Measurements from ENCODE around the gene QKI.

QKI gene

DNA sequence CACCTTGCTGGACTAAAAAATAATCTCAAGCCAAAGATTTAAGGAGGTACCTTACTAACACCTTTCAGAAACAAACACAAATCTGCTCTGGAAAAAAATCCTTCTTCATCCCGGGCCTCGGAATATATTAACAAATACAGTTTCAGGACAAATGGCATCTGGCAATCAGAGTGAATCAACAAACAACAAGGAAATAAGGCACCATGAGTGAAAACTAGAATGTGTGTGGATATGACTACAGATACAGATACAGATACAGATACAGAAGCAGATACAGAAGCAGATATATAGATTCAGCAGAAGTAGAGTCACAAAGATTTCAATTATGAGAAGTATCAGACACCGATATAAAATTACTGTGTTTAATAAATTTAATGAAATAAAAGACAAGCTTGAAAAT, 178.4 kb downstream of the QKI start:
- no peak for FAIRE-seq
- no peak for DNase-seq (ENCODE audit: extremely low spot score, insufficient read length, low read depth)

DNA sequence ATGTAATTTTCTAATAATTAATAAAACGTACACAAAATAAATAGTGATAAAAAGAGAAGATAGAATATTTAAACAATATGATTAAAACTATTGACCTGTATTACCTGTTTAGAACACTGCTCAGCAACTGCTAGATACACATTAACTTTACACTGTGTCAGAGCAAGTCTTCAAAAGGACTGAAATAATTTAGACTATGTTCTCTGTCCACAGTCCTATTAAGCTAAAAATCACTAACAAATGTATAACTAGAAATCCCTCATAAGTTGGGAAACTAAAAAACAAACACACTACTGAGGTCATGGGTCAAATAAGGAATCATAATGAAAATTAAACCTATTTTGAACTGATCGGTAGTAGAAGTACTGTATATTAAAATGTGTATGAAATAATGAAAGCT, 181.7 kb downstream of the QKI start:
- FAIRE-seq, result no peak

GRCh38 chr6:163599136-163599535, 184.6 kb downstream of the QKI start:
- FAIRE-seq (no peak), DNase-seq (ENCODE audit: extremely low spot score, insufficient read length, low read depth) (no peak)

More for the DNA sequence above, 181.7 kb downstream of the QKI start:
- DNase-seq (ENCODE audit: extremely low spot score, insufficient read length, low read depth), result no peak

GRCh38 chr6:163599684-163600083, 185.2 kb downstream of the QKI start:
- DNase-seq (ENCODE audit: extremely low spot score, insufficient read length, low read depth) (no peak), FAIRE-seq (no peak)

DNA sequence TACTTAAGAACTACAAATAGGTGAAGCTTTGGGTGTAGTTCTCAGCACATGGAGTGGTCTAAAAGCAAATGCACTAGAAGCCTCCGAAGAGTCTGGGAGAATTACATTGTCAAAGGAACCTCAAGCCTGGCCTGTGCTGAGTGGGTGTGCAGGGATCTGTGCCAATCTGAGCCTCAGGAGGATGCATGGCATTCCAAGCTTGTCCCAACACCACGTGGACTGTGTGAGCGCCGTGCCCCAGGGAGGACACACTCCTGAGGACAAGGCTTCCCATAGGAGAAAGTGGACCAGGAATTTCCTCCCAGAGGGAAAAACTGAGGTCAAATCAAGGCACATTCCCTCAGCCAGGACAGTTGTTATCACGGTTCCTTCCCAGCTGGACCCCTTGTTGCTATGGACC, 185.8 kb downstream of the QKI start:
- no peak for DNase-seq (ENCODE audit: extremely low spot score, insufficient read length, low read depth)

GRCh38 chr6:163600781-163601180, 186.3 kb downstream of the QKI start:
- no peak for DNase-seq (ENCODE audit: extremely low spot score, insufficient read length, low read depth)
- no peak for FAIRE-seq

More for the DNA sequence above, 185.8 kb downstream of the QKI start:
- FAIRE-seq, result no peak

- no peak for DNase-seq (ENCODE audit: extremely low spot score, insufficient read length, low read depth)
- no peak for FAIRE-seq
Measured at GRCh38 chr6:163602851-163603250, 188.3 kb downstream of the QKI start.

- DNase-seq (ENCODE audit: extremely low spot score, insufficient read length, low read depth), result no peak
Measured at GRCh38 chr6:163603395-163603794, 188.9 kb downstream of the QKI start.

DNA sequence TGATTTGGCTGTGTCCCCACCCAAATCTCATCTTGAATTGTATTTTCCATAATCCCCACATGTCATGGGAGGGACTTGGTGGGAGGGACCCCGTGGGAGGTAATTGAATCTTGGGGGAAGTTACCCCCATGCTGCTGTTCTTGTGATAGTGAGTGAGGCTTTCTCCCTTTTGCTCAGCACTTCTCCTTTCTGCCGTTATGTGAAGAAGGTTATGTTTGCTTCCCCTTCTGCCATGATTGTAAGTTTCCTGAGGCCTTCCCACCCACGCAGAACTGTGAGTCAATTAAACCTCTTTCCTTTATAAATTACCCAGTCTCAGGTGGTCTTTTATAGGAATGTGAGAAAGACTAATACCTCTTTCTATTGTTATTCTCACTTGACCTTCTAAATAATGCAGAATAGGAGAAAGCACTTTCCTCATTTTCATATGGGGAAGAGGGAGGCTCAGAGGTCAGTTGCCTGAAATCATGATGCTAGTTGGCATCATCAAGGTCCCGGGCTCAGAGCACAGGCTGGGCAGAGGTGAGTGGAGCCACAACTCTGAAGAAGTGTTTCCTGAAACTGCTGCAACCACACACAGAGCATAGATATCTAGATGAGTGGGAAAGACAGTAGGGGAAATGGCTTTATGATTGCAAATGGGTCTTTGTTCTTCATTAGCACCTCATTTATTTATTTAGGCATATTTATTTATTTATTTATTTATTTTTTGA, 191.0 kb downstream of the QKI start:
- DNase-seq (ENCODE audit: extremely low spot score, insufficient read length, low read depth) (no peak), FAIRE-seq (no peak)

More at GRCh38 chr6:163603395-163603794, 188.9 kb downstream of the QKI start:
- FAIRE-seq, result no peak

DNA sequence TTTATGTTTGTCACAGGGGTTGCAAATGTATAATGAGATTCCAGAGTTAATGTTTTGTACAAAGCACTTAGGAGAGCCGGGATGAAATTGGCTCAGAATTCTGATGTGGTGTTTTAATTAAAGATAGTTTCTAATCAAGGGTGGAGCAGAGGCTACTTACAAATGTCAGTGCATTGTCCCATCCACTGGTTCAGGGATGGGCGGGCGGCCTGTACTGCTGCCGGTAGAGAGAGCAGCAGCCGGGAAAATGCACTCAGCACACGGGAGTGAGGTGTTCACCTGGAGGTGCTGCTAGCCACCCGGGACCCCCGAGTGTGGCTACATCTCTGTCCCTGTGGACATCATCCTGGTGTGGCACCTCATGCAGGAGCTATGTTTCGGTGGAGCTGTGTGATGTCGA, 193.3 kb downstream of the QKI start:
- DNase-seq (ENCODE audit: extremely low spot score, insufficient read length, low read depth) (no peak), FAIRE-seq (no peak)

DNA sequence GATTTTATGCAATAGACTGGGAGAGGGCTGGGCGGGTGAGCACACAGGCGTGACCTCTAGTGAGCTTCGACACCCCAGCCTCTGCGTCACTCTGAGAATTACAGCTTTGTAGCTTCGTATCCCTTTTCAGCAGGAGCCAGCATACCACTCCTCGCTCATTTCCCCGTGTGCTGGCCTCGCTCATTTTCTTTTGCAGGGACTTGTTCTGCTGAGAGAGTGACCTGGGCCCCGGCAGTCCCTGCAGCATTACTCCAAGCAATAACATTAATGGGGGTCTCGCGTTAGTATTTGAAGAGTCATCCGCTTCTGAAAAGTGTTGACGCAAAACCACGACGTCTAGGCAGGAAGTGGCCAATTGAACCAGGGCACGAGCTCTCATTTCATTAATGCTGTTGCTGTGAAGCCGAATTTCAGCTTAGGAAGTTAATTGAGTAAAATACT, 193.7 kb downstream of the QKI start:
- DNase-seq (ENCODE audit: extremely low spot score, insufficient read length, low read depth) (no peak), FAIRE-seq (no peak)

DNA sequence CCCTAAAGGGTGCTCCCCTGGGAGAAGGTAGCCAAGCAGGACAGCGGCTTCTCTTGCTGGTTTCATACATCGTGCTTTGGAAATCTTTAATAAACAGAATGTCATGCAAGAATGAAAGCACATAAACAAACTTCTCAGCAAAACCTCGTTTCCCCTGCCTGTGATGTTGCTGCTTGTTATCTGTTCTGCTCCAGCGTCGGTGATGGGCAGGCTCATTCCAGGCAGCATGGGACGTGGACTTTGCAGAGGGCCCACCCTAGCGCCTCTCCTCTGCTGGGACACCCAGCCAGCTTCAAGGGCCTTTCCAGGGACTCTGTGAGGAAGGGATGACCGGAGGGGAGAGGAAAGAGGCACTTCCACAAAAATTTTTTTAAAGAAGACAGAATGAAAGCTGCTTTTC, 197.7 kb downstream of the QKI start:
- FAIRE-seq, result no peak

GRCh38 chr6:163613025-163613424, 198.5 kb downstream of the QKI start:
- no peak for FAIRE-seq

More for the DNA sequence above, 197.7 kb downstream of the QKI start:
- DNase-seq (ENCODE audit: extremely low spot score, insufficient read length, low read depth), result no peak

GRCh38 chr6:163613668-163614067, 199.2 kb downstream of the QKI start:
- FAIRE-seq, result no peak
- DNase-seq (ENCODE audit: extremely low spot score, insufficient read length, low read depth), result no peak

More at GRCh38 chr6:163613025-163613424, 198.5 kb downstream of the QKI start:
- DNase-seq (ENCODE audit: extremely low spot score, insufficient read length, low read depth), result no peak

GRCh38 chr6:163616452-163616851, 201.9 kb downstream of the QKI start:
- no peak for DNase-seq (ENCODE audit: extremely low spot score, insufficient read length, low read depth)
- no peak for FAIRE-seq

DNA sequence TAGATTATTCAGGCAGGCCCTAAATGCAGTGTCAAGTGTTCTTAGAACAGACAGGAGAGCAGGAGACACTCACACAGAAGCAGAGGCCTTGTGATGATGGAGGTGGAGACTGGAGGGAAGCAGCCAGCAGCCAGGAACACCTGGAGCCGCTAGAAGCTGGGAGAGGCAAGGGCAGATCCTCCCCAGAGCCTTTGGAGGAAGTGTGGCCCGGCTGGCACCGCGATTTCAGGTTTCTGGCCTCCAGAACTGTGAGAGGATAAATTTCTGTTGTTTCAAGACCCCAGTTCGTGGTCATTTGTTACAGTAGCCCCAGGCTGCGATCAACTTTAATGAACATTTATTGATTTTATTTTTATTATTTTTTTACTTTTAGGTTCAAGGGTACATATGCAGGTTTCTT, 203.0 kb downstream of the QKI start:
- FAIRE-seq, result no peak
- DNase-seq (ENCODE audit: extremely low spot score, insufficient read length, low read depth), result no peak

DNA sequence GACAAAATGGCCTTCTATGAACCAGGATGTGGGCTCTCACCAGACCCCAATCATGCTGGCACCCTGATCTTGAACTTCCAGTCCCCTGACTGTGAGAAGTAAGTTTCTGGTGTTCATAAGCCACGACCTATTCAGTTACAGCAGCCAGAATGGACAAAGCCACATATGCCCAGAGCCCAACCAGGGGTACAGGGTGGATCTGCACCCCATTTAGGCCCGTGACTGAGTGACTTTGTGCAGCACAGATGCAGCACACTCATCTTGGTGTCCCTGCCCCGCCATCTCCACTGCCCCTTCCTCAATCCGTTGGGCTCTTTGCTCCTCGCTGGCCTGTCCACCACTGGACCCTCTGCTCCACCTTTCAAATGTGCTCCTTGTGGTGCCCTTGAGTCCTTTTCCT, 205.6 kb downstream of the QKI start:
- FAIRE-seq, result no peak

DNA sequence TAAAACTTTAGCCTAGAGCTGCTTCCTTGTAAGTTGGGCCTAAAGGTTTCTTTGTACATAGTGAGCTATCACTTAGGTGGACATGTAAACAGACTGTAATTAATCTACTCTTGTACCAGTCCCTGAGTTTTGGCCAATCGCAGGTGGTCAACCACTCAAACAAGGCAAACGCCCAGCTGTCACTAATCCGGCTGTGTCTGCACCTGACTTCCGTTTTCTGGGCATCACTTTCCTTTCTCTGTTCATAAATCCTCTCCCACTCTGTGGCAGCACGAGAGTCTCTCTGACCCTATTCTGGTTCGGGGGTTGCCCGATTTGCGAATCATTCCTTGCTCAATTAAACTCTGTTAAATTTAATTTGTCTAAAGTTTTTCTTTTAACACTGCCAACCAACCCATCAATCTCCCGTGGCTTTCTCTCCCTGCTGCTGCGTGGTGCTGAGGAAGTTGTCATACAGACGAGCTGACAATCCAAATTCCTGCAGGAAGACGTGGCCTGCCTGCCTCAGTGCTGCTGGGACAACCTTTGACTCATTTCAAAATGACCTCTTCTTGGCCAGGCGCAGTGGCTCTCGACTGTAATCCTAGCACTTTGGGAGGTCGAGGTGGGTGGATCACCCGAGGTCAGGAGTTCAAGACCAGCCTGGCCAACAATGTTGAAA, 206.3 kb downstream of the QKI start:
- no peak for DNase-seq (ENCODE audit: extremely low spot score, insufficient read length, low read depth)
- no peak for FAIRE-seq

More for the DNA sequence above, 205.6 kb downstream of the QKI start:
- no peak for DNase-seq (ENCODE audit: extremely low spot score, insufficient read length, low read depth)

GRCh38 chr6:163625265-163625664, 210.7 kb downstream of the QKI start:
- FAIRE-seq (no peak), DNase-seq (ENCODE audit: extremely low spot score, insufficient read length, low read depth) (no peak)

DNA sequence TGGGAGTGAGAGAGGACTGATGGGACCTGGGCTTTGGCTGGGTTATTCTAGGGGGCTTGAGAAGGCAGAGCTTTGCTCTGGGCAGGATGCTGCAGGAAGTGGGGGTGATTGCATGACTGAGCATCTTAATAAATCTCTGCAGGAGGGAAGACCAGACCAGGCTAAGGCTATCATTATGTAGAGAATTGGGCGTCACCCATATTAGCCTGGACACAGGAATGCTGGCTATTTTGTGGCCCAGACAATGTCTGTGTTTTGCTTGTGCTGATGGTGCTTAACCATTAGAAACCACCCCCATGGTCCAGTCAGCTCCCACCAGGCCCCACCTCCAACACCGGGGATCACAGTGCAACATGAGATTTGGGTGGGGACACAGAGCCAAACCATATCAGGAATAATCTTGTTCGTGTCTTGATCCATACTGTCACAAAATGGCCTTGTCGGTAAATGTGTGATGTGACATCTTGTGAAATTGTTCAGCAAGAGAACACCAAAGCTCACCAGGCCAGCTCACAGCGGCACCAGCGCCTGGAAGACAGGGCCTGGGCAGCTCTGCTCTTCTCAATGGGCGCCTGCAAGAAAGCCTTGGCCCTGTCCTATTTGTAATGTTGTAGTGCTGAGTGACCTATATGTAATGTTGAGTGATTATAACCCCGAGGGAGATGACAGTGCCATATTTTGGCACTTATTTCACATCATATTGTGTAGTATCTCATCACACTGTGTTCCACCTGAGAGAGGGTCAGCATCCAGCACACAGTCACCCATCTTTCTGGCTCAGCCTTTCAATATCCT, 211.8 kb downstream of the QKI start:
- FAIRE-seq (no peak), DNase-seq (ENCODE audit: extremely low spot score, insufficient read length, low read depth) (no peak)

Data from GM18507 (cell line).